ENCODE data around the gene MT3.

DNA sequence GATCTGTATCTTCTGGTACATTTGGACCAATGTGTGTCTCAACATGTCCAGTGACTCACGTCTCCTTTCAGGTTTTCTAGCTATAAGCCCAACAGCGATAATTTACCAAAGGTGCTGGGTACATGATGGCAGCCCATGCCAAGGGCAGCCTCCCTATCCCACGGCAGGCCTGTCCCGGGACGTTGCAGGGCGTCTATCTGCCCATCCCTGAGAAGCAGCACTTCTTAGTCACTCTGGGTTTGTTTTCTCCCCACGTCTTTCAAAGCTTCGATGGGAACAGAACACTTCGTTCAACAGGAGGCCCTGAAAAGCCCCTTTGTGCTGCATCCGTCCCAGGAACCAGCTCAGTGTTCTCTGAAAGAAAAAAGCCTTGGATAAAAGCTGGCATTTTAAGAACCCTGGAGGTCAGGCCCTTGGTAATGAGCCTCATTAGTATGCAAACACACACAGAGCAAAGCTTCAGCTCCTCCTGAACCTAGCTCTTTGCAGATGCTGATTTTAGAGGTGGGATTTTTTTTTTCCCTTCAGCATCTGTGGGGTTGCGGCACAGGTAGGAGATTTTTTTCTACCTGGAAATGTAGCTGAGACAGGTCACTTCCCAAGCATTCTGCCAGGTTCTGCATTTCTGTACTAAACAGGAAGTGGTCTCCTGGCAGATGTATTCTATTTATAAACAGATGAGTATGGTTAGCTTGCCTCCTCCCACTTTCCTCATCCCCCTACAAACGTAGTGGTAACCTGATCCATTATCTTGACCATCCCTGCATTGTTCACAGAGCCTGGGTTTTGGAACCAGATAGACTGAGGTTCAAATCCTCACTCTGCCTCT lies 42.0 kb upstream of the MT3 start:
- TF ChIP-seq, protein P1, sequence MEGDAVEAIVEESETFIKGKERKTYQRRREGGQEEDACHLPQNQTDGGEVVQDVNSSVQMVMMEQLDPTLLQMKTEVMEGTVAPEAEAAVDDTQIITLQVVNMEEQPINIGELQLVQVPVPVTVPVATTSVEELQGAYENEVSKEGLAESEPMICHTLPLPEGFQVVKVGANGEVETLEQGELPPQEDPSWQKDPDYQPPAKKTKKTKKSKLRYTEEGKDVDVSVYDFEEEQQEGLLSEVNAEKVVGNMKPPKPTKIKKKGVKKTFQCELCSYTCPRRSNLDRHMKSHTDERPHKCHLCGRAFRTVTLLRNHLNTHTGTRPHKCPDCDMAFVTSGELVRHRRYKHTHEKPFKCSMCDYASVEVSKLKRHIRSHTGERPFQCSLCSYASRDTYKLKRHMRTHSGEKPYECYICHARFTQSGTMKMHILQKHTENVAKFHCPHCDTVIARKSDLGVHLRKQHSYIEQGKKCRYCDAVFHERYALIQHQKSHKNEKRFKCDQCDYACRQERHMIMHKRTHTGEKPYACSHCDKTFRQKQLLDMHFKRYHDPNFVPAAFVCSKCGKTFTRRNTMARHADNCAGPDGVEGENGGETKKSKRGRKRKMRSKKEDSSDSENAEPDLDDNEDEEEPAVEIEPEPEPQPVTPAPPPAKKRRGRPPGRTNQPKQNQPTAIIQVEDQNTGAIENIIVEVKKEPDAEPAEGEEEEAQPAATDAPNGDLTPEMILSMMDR (IDR thresholded peaks at IDR 0.05) = no peak
- no peak for TF ChIP-seq POLR2A (IDR thresholded peaks at IDR 0.05)

Data from lower leg skin (tissue), 3 donors.